H1 (cell line): ENCODE data around the gene PPP1R2. TPM values are rescaled to one million over a fixed set of nuclear protein-coding genes. Genes with fewer than 3 reads are reported as not detected.

Experiments used
- CTCF ChIA-PET: fragments of 300-600 bp; sonication (Branson Sonifier 250); formaldehyde crosslinking; loops from one replicate; lab custom pipeline; 2021; ENCODE audit not compliant: partially characterized antibody; lab: Charles Lee
- POLR2A ChIA-PET: fragments of 300-600 bp; sonication (Branson Sonifier 250); formaldehyde crosslinking; loops from one replicate; lab custom pipeline; 2021; ENCODE audit warnings: inconsistent platforms; ENCODE audit not compliant: partially characterized antibody; lab: Charles Lee
- DNase-seq, 2 experiments: peaks; one replicate each; pipeline versions ENCODE4 v3.0.0 to v3.0.0-alpha.2; 2010 to 2022; ENCODE audit warnings: low spot score in 2 of 2, low read depth in 1 of 2, mixed read lengths in 1 of 2
- FAIRE-seq: peaks from 2 replicates; lab custom pipeline; 2011; peaks lifted over from hg19 to GRCh38; lab: Jason Lieb, UNC
- H2AFZ ChIP-seq: 2 replicates; pipeline ENCODE4 v1.8.1; 2012; ENCODE audit warnings: low read length, inconsistent platforms
- H2AK5ac ChIP-seq: 2 replicates; pipeline ENCODE4 v1.6.1; 2013; ENCODE audit warnings: low read depth, low read length
- H2BK120ac ChIP-seq: replicated peaks from 2 replicates; pipeline ENCODE3; 2013; ENCODE audit warnings: low read depth, low read length, inconsistent platforms
- H2BK12ac ChIP-seq: 2 replicates; pipeline ENCODE4 v1.6.1; 2013; ENCODE audit warnings: low read depth, low read length
- H2BK15ac ChIP-seq: 2 replicates; pipeline ENCODE4 v1.6.1; 2013; ENCODE audit warnings: low read length
- H2BK20ac ChIP-seq: 2 replicates; pipeline ENCODE4 v1.6.1; 2013; ENCODE audit warnings: low read length
- H2BK5ac ChIP-seq: 2 replicates; pipeline ENCODE4 v1.6.1; 2013; ENCODE audit warnings: low read depth, low read length
- H3K14ac ChIP-seq: 2 replicates; pipeline ENCODE4 v1.6.1; 2013; ENCODE audit warnings: inconsistent platforms; ENCODE audit not compliant: insufficient read length
- H3K18ac ChIP-seq: 2 replicates; pipeline ENCODE4 v1.6.1; 2013; ENCODE audit warnings: low read length; ENCODE audit errors: extremely low read depth
- H3K23ac ChIP-seq: 2 replicates; pipeline ENCODE4 v1.6.1; 2013; ENCODE audit warnings: inconsistent platforms; ENCODE audit not compliant: insufficient read length
- H3K23me2 ChIP-seq: 2 replicates; pipeline ENCODE4 v1.6.1; 2013; ENCODE audit warnings: low read depth, low read length
- H3K27ac ChIP-seq: 2 replicates; pipeline ENCODE4 v1.6.1; 2011; ENCODE audit warnings: low read depth, low read length, inconsistent platforms
- H3K27me3 ChIP-seq, 4 experiments: replicated peaks in 1 of 4; 1 replicate in 1 of 4; 2 replicates in 3 of 4; pipeline versions ENCODE4 v1.6.1 to v1.8.1; 2011 to 2013; ENCODE audit warnings: low read length in 3 of 4, mild to moderate bottlenecking in 3 of 4, inconsistent platforms in 2 of 4, mixed read lengths in 2 of 4, moderate library complexity in 1 of 4; ENCODE audit not compliant: control insufficient read depth in 3 of 4, insufficient read depth in 3 of 4; ENCODE audit errors: extremely low read depth in 1 of 4
- H3K36me3 ChIP-seq, 4 experiments: 2 replicates each; pipeline versions ENCODE4 v1.6.1 to v1.8.1; 2011 to 2013; ENCODE audit warnings: mild to moderate bottlenecking in 4 of 4, low read length in 3 of 4, moderate library complexity in 2 of 4, control low read depth in 1 of 4, inconsistent platforms in 1 of 4; ENCODE audit not compliant: insufficient read depth in 4 of 4, control insufficient read depth in 2 of 4
- H3K4ac ChIP-seq: replicated peaks from 2 replicates; pipeline ENCODE3; 2013; ENCODE audit warnings: low read length, low read depth, mixed read lengths, inconsistent platforms; ENCODE audit not compliant: insufficient read length
- H3K4me1 ChIP-seq, 4 experiments: replicated peaks in 1 of 4; 1 replicate in 1 of 4; 2 replicates in 3 of 4; pipeline versions ENCODE4 v1.6.1 to v1.8.1; 2011 to 2013; ENCODE audit warnings: low read length in 3 of 4, inconsistent platforms in 2 of 4, mixed read lengths in 1 of 4; ENCODE audit not compliant: insufficient read depth in 4 of 4, control insufficient read depth in 3 of 4
- H3K4me2 ChIP-seq, 2 experiments: 2 replicates each; pipeline versions ENCODE4 v1.6.1 to v1.8.1; 2011 to 2013; ENCODE audit warnings: low read depth in 2 of 2, low read length in 2 of 2, control low read depth in 1 of 2, inconsistent platforms in 1 of 2, mild to moderate bottlenecking in 1 of 2; ENCODE audit not compliant: insufficient read depth in 1 of 2
- H3K4me3 ChIP-seq, 4 experiments: fragments of 200-600, 300-600 bp in 1 of 4; sonication (generic), shearing (Covaris generic), sonication (Bioruptor Twin) in 1 of 4; 2 replicates each; pipeline versions ENCODE4 v1.5.1 to v1.8.1; 2011 to 2016; ENCODE audit warnings: low read length in 4 of 4, low read depth in 3 of 4, control low read depth in 2 of 4, inconsistent platforms in 2 of 4, mild to moderate bottlenecking in 2 of 4, mixed read lengths in 1 of 4, moderate library complexity in 1 of 4; ENCODE audit not compliant: insufficient read depth in 2 of 4; ENCODE audit errors: extremely low read depth in 1 of 4
- H3K56ac ChIP-seq: replicated peaks from 2 replicates; pipeline ENCODE3; 2013; ENCODE audit warnings: low read depth, mild to moderate bottlenecking, mixed read lengths, low read length, inconsistent platforms; ENCODE audit not compliant: insufficient read length
- H3K79me1 ChIP-seq: 2 replicates; pipeline ENCODE4 v1.6.1; 2013; ENCODE audit warnings: low read depth, low read length, control low read depth
- H3K79me2 ChIP-seq, 2 experiments: 2 replicates each; pipeline versions ENCODE4 v1.6.1 to v1.8.1; 2012 to 2013; ENCODE audit warnings: low read length in 2 of 2, mild to moderate bottlenecking in 2 of 2, inconsistent platforms in 1 of 2; ENCODE audit not compliant: insufficient read depth in 2 of 2, control insufficient read depth in 1 of 2
- H3K9ac ChIP-seq, 4 experiments: replicated peaks in 1 of 4; 1 replicate in 1 of 4; 2 replicates in 3 of 4; pipeline versions ENCODE4 v1.6.1 to v1.8.1; 2011 to 2013; ENCODE audit warnings: low read depth in 3 of 4, low read length in 3 of 4, control low read depth in 2 of 4, mild to moderate bottlenecking in 2 of 4, moderate library complexity in 2 of 4, inconsistent platforms in 1 of 4; ENCODE audit errors: extremely low read depth in 1 of 4
- H3K9me3 ChIP-seq, 2 experiments: 2 replicates each; pipeline versions ENCODE4 v1.6.1 to v1.8.1; 2012 to 2013; ENCODE audit warnings: mild to moderate bottlenecking in 2 of 2, moderate library complexity in 2 of 2, control low read depth in 1 of 2, inconsistent platforms in 1 of 2, low read depth in 1 of 2, low read length in 1 of 2, mixed read lengths in 1 of 2; ENCODE audit not compliant: insufficient read depth in 2 of 2
- H4K20me1 ChIP-seq, 2 experiments: replicated peaks in 1 of 2; 2 replicates each; pipeline versions ENCODE3 to v1.8.1; 2011 to 2013; ENCODE audit warnings: inconsistent platforms in 2 of 2, low read length in 2 of 2, mild to moderate bottlenecking in 1 of 2; ENCODE audit not compliant: insufficient read depth in 2 of 2, control insufficient read depth in 1 of 2
- H4K5ac ChIP-seq: 2 replicates; pipeline ENCODE4 v1.6.1; 2013; ENCODE audit warnings: low read length, low read depth, mixed read lengths, inconsistent platforms; ENCODE audit not compliant: insufficient read length
- H4K8ac ChIP-seq: 2 replicates; pipeline ENCODE4 v1.8.0; 2013; ENCODE audit warnings: mild to moderate bottlenecking, moderate library complexity, low read length, inconsistent platforms; ENCODE audit not compliant: insufficient read depth; ENCODE audit errors: extremely low read depth
- H4K91ac ChIP-seq: replicated peaks from 2 replicates; pipeline ENCODE3; 2013; ENCODE audit warnings: low read length, mixed read lengths, inconsistent platforms; ENCODE audit not compliant: insufficient read length
- ATF2 ChIP-seq: IDR thresholded peaks from 2 replicates; pipeline ENCODE4 v1.6.1; 2012; ENCODE audit warnings: low read length, inconsistent platforms
- EGR1 ChIP-seq: IDR thresholded peaks from 2 replicates; pipeline ENCODE4 v1.6.1; 2011; ENCODE audit warnings: low read depth, low read length, borderline replicate concordance
- JUN ChIP-seq: IDR thresholded peaks from 2 replicates; pipeline ENCODE4 v1.6.1; 2011; ENCODE audit warnings: low read depth, mild to moderate bottlenecking, improper control_type of control experiment, low read length
- KDM1A ChIP-seq: fragments of 200-600, 300-600 bp; sonication (generic); IDR thresholded peaks from 2 replicates; pipeline ENCODE4 v1.7.1; 2016; ENCODE audit warnings: mild to moderate bottlenecking, low read length, borderline replicate concordance
- KDM4A ChIP-seq: IDR thresholded peaks from one replicate; pipeline ENCODE4 v1.7.1; 2012; ENCODE audit warnings: low read depth, mild to moderate bottlenecking, moderate library complexity, low read length, inconsistent platforms; ENCODE audit not compliant: severe bottlenecking
- RBBP5 ChIP-seq: IDR thresholded peaks from 2 replicates; pipeline ENCODE4 v1.7.1; 2012; ENCODE audit warnings: low read depth, mild to moderate bottlenecking, inconsistent platforms, low read length, moderate library complexity, borderline replicate concordance
- SIN3A ChIP-seq, 2 experiments: IDR thresholded peaks in 1 of 2; conservative IDR thresholded peaks in 1 of 2; 2 replicates each; pipeline ENCODE4 v1.6.1; 2011 to 2012; ENCODE audit warnings: low read length in 2 of 2, improper control_type of control experiment in 1 of 2, low read depth in 1 of 2, mild to moderate bottlenecking in 1 of 2
- SP1 ChIP-seq: IDR thresholded peaks from 2 replicates; pipeline ENCODE4 v1.6.1; 2011; ENCODE audit warnings: low read depth, low read length
- TEAD4 ChIP-seq: IDR thresholded peaks from 2 replicates; pipeline ENCODE4 v1.6.1; 2012; ENCODE audit warnings: low read depth, low read length, inconsistent platforms, mixed read lengths
- WGBS, 2 experiments: shearing (Covaris generic) in 1 of 2; methylation state at CpG; one replicate each; pipeline versions ENCODE4 v1.1.6 to v1.1.7; 2013 to 2015; ENCODE audit warnings: low lambda C conversion rate in 2 of 2, mixed read lengths in 2 of 2, inconsistent platforms in 1 of 2, low coverage in 1 of 2, missing lambda C conversion rate in 1 of 2; ENCODE audit not compliant: insufficient replicate concordance in 2 of 2, insufficient coverage in 1 of 2, insufficient read length in 1 of 2; ENCODE audit errors: extremely low coverage in 1 of 2, missing lambda C conversion rate in 1 of 2; 5-methylcytosine and 5-hydroxymethylcytosine counted together
- polyA plus RNA-seq, 7 experiments: library from polyadenylated mRNA; depleted of rRNA in 3 of 7; stranded (reverse) in 5 of 7; unstranded in 2 of 7; fragments of >200 nt in 5 of 7; fragments of 200-250 nt in 2 of 7; gene quantifications; 1 replicate in 5 of 7; 2 replicates in 1 of 7; 4 replicates in 1 of 7; pipeline versions ENCODE4 v1.2.1 to v1.2.3, GENCODE V29; 2011 to 2013; ENCODE audit warnings: missing spikeins in 2 of 7, mixed read lengths in 2 of 7
- total RNA-seq: library from RNA; stranded (reverse); fragmentation: NEBNext Ultra II Directional; extraction: Animal tissue kit (Norgen Biotek cat#: 25700); gene quantifications from 2 replicates; pipeline ENCODE4 v1.2.1, GENCODE V29; 2021

The PPP1R2 gene
- total and polyA plus RNA-seq, 2 of the 8 experiments (the other 6 are each of a cell fraction or from before 2014, with no cell fraction given), result 14.0 to 26.5 TPM

GRCh38 chr3:195543500-195544229 lies 540 bp upstream of the PPP1R2 start:
- Histone ChIP-seq H3K4me1 (peaks cover 2 to 11% (median 4%) of the 10 kb centered on the region in 4 experiments; a peak in 5 of 7 replicates), H3K9ac (peak overlapping the region in 3 of 4 experiments; percentile 27 to 59 (median 37); a peak in 4 of 7 replicates), H4K91ac (no peak overlapping the region), H4K8ac (no peak overlapping the region), H3K27ac (no peak overlapping the region), H3K23me2 (peaks cover 3% of the 10 kb centered on the region), H3K79me2 (peaks cover 0 to 34% of the 10 kb centered on the region in 2 experiments; a peak in 2 of 4 replicates), H2BK20ac (0 out of 2 replicates have a peak overlapping the region, but pooled peaks have one; percentile 15), H4K5ac (no peak overlapping the region), H3K4me2 (peak overlapping the region; percentile 54 to 89), H3K4ac (no peak overlapping the region), H3K4me3 (peak overlapping the region; percentile 70 to 88 (median 82)), H2BK12ac (0 out of 2 replicates have a peak overlapping the region, but pooled peaks have one; percentile 20), H3K23ac (no peak overlapping the region), H3K56ac (no peak overlapping the region), H3K14ac (no peak overlapping the region), H3K27me3 (peaks cover 1 to 16% (median 13%) of the 10 kb centered on the region in 4 experiments; a peak in 6 of 7 replicates), H4K20me1 (no peaks in the 10 kb centered on the region), H2BK15ac (no peak overlapping the region), H2AK5ac (no peak overlapping the region), H3K18ac (peak overlapping the region; percentile 79; the same call in 1 of the 2 replicates), H3K79me1 (peaks cover 2% of the 10 kb centered on the region; the same call in 1 of the 2 replicates), H3K36me3 (no peaks in the 10 kb centered on the region), H2AFZ (peak overlapping the region; percentile 60), H2BK120ac (no peak overlapping the region), H3K9me3 (no peaks in the 10 kb centered on the region), H2BK5ac (no peak overlapping the region)
- ChIA-PET POLR2A (interaction anchor here (0.6 to 2.1 kb wide), 10 partner anchors 8 to 761 kb away, joined by 3 to 15 read pairs (median 4); partner anchors contain the start of gene XXYLT1), CTCF (interaction anchor here (0.8 to 3.6 kb wide), 3 partner anchors 11 to 273 kb away, joined by 3 to 14 read pairs (median 5); partner anchors contain the start of gene XXYLT1)
- FAIRE-seq (no peak), DNase-seq (peak in 1 of 2 experiments; percentile 72)
- 15% methylated on average over 37 of the region's 38 CpGs; no CpG with 5 or more reads in 1 of the 2 experiments for WGBS, 2 experiments
- TF ChIP-seq KDM4A (peak; percentile 69), TEAD4 (no peak), EGR1 (no peak), JUN (no peak), KDM1A (no peak), SIN3A (conservative IDR thresholded peaks at IDR 0.05 in 1 of 2, IDR thresholded peaks at IDR 0.05 in 1 of 2; ENCODE audit: low read depth in 1 of 2, low read length in 2 of 2) (0 out of 4 replicates have a peak, but pooled peaks of 1 of the 2 experiments have one; percentile 16), SP1 (peak; percentile 56; the same call in 1 of the 2 replicates), RBBP5 (no peak), ATF2 (peak; percentile 78; the same call in 1 of the 2 replicates)
